Activated B cell treated with CpG ODN at 0.5 μM for 24 hours (primary cell): ENCODE data around the gene UMPS. TPM values are rescaled to one million over a fixed set of nuclear protein-coding genes. Genes with fewer than 3 reads are reported as not detected.

Experiments
- ATAC-seq: fragments of 200-7000 bp; cut with Tn5 transposase; one replicate; pipeline ENCODE4 v1.10.0; 2021; ENCODE audit warnings: low read depth, mild to moderate bottlenecking, moderate library complexity
- CTCF ChIA-PET: fragments of 350-600 bp; sonication (Branson Sonifier 250); formaldehyde crosslinking; loops from one replicate; lab custom pipeline; 2021; ENCODE audit warnings: antibody characterized with exemption; lab: Charles Lee
- POLR2A ChIA-PET: fragments of 350-600 bp; sonication (Branson Sonifier 250); formaldehyde crosslinking; loops from one replicate; lab custom pipeline; 2021; ENCODE audit warnings: antibody characterized with exemption; lab: Charles Lee
- DNase-seq: peaks from one replicate; pipeline ENCODE4 v3.0.0; 2022
- H3K27ac Mint-ChIP-seq: one replicate; pipeline ENCODE4 v1.8.0; 2020; ENCODE audit warnings: mixed read lengths
- H3K27me3 Mint-ChIP-seq: one replicate; pipeline ENCODE4 v1.8.0; 2021; ENCODE audit warnings: mixed read lengths
- H3K36me3 Mint-ChIP-seq: one replicate; pipeline ENCODE4 v1.8.0; 2021; ENCODE audit warnings: low read depth, mixed read lengths
- H3K4me1 Mint-ChIP-seq: one replicate; pipeline ENCODE4 v1.8.0; 2021; ENCODE audit warnings: mixed read lengths
- H3K4me3 Mint-ChIP-seq: one replicate; pipeline ENCODE4 v1.8.0; 2020; ENCODE audit warnings: mild to moderate bottlenecking, mixed read lengths
- H3K9me3 Mint-ChIP-seq: one replicate; pipeline ENCODE4 v1.8.0; 2020; ENCODE audit warnings: mixed read lengths
- CTCF ChIP-seq: fragments of 200-600 bp; IDR thresholded peaks from one replicate; pipeline ENCODE4 v1.8.0; 2022; ENCODE audit warnings: antibody characterized with exemption, mild to moderate bottlenecking
- intact Hi-C: fragments of 100-400 bp; cut with micrococcal nuclease; formaldehyde crosslinking; loops from one replicate; pipeline ENCODE4 v1.15.1; 2024
- total RNA-seq: library from RNA; stranded (reverse); gene quantifications from 2 replicates; pipeline ENCODE4 v1.2.3, GENCODE V29; 2022

UMPS gene
- 27.1 and 31.6 TPM in 2 replicates for total RNA-seq

GRCh38 chr3:124730129-124730940 lies at the start of gene UMPS:
TSS of gene UMPS (plus strand) at chr3:124730452. CDS start at chr3:124730472, 20 bp downstream.
- ChIA-PET CTCF (interaction anchor here (2.0 kb wide), 1 partner anchor 31 kb away, joined by 8 read pairs; no protein-coding TSS in a partner anchor), POLR2A (interaction anchor here (0.7 kb wide), 1 partner anchor 865 kb away, joined by 10 read pairs; the partner anchor contains the start of gene OSBPL11)
- Mint-ChIP-seq H3K9me3 (no peaks in the 10 kb centered on the region), H3K27me3 (peaks cover 12% of the 10 kb centered on the region), H3K27ac (peak within 1 kb of the TSS; percentile 96), H3K4me3 (peak within 1 kb of the TSS; percentile 100), H3K4me1 (peaks cover 29% of the 10 kb centered on the region), H3K36me3 (peaks cover 20% of the 10 kb centered on the region)
- no peak for TF ChIP-seq CTCF
- peak; percentile 88 for DNase-seq
- intact Hi-C loops, result loop anchor here (5.0 to 10.0 kb wide), 4 partner anchors 644 to 1744 kb away; partner anchors contain the start of genes OSBPL11, ZNF148 and ZXDC
- ATAC-seq, result peak; percentile 98

- DNase-seq, result no peak
- TF ChIP-seq CTCF, result no peak
- intact Hi-C loops, result no loop called here
- no peaks in the 10 kb centered on the region for H3K4me1 Mint-ChIP-seq
- H3K27me3 Mint-ChIP-seq, result peaks cover 5% of the 10 kb centered on the region
- no peak for ATAC-seq
- H3K4me3 Mint-ChIP-seq, result no peak overlapping the region
- H3K9me3 Mint-ChIP-seq, result no peaks in the 10 kb centered on the region
- CTCF ChIA-PET, result interaction anchor here (2.4 kb wide), 1 partner anchor 8 kb away, joined by 7 read pairs; no protein-coding TSS in a partner anchor
- POLR2A ChIA-PET, result no interaction called here
- no peak overlapping the region for H3K27ac Mint-ChIP-seq
- H3K36me3 Mint-ChIP-seq, result no peaks in the 10 kb centered on the region
These were observed 49.7 kb upstream of the UMPS start for GRCh38 chr3:124680521-124680920.

- Mint-ChIP-seq H3K27ac (no peak overlapping the region), H3K27me3 (peaks cover 15% of the 10 kb centered on the region), H3K36me3 (no peaks in the 10 kb centered on the region), H3K4me3 (no peak overlapping the region), H3K9me3 (no peaks in the 10 kb centered on the region), H3K4me1 (no peaks in the 10 kb centered on the region)
- intact Hi-C loops, result no loop called here
- ChIA-PET CTCF (no interaction called here), POLR2A (no interaction called here)
- no peak for ATAC-seq
- no peak for DNase-seq
- no peak for TF ChIP-seq CTCF
These were observed 48.0 kb upstream of the UMPS start for GRCh38 chr3:124682263-124682662.

- DNase-seq (no peak), ATAC-seq (no peak)
- Mint-ChIP-seq H3K27ac (no peak overlapping the region), H3K4me3 (no peak overlapping the region), H3K36me3 (no peaks in the 10 kb centered on the region), H3K27me3 (peaks cover 19% of the 10 kb centered on the region), H3K4me1 (peaks cover 3% of the 10 kb centered on the region), H3K9me3 (no peaks in the 10 kb centered on the region)
- intact Hi-C loops, result no loop called here
- POLR2A ChIA-PET, result no interaction called here
- no peak for TF ChIP-seq CTCF
- CTCF ChIA-PET, result no interaction called here
These were observed 45.8 kb upstream of the UMPS start for GRCh38 chr3:124684459-124684858.

- POLR2A ChIA-PET, result no interaction called here
- intact Hi-C loops, result no loop called here
- H3K4me3 Mint-ChIP-seq, result no peak overlapping the region
- no peak for TF ChIP-seq CTCF
- ATAC-seq, result no peak
- DNase-seq, result no peak
- H3K36me3 Mint-ChIP-seq, result no peaks in the 10 kb centered on the region
- peaks cover 3% of the 10 kb centered on the region for H3K4me1 Mint-ChIP-seq
- H3K9me3 Mint-ChIP-seq, result no peaks in the 10 kb centered on the region
- H3K27ac Mint-ChIP-seq, result no peak overlapping the region
- CTCF ChIA-PET, result no interaction called here
- H3K27me3 Mint-ChIP-seq, result peaks cover 19% of the 10 kb centered on the region
These were observed 45.2 kb upstream of the UMPS start for GRCh38 chr3:124685067-124685466.
